Left lung (tissue), 10 donors: Measurements from ENCODE around the gene DLEU7. TPM values are rescaled to one million over a fixed set of nuclear protein-coding genes. Genes with fewer than 3 reads are reported as not detected.

Experiments used
- ATAC-seq: fragments of 200-7000 bp; cut with Tn5 transposase; one replicate; pipeline ENCODE4 v1.9.1; 2020; ENCODE audit warnings: moderate library complexity
- DNase-seq, 4 donors: peaks; one replicate each; pipeline ENCODE4 v3.0.0-alpha.2; 2013 to 2020
- H3K27ac ChIP-seq, 2 donors: fragments of 200-600 bp; sonication (generic) in 1 of 2; one replicate each; pipeline versions ENCODE4 v1.5.0 to v1.8.0; 2020 to 2021
- H3K27me3 ChIP-seq, 2 donors: fragments of 200-600 bp; sonication (generic) in 1 of 2; one replicate each; pipeline versions ENCODE4 v1.5.0 to v1.8.0; 2020 to 2021
- H3K36me3 ChIP-seq, 2 donors: fragments of 200-600 bp; sonication (generic) in 1 of 2; one replicate each; pipeline versions ENCODE4 v1.5.0 to v1.8.0; 2020 to 2021
- H3K4me1 ChIP-seq, 2 donors: fragments of 200-600 bp; one replicate each; pipeline ENCODE4 v1.8.0; 2021
- H3K4me3 ChIP-seq, 2 donors: fragments of 200-600 bp; sonication (generic) in 1 of 2; one replicate each; pipeline versions ENCODE4 v1.5.0 to v1.8.0; 2020 to 2021; ENCODE audit warnings: mild to moderate bottlenecking in 1 of 2
- H3K9me3 ChIP-seq, 2 donors: fragments of 200-600 bp; sonication (generic) in 1 of 2; one replicate each; pipeline versions ENCODE4 v1.5.0 to v1.8.0; 2020 to 2021
- intact Hi-C, 2 donors: fragments of 100-400 bp; cut with DNase I; formaldehyde crosslinking; loops; one replicate each; pipeline versions ENCODE4 v1.11.2 to v1.14.2; 2022
- polyA plus RNA-seq, 6 donors: library from polyadenylated mRNA; unstranded; fragments of 120-200 nt; gene quantifications; one replicate each; pipeline ENCODE4 v1.2.1, GENCODE V29; 2013; ENCODE audit not compliant: insufficient read length in 6 of 6
- total RNA-seq, 2 donors: library from RNA; stranded (reverse); fragmentation: NEBNext Ultra II Directional; extraction: Animal tissue kit (Norgen Biotek cat#: 25700); gene quantifications; one replicate each; pipeline ENCODE4 v1.2.1, GENCODE V29; 2021
- TF ChIP-seq, protein P1 (sequence below), 2 donors: fragments of 200-600 bp; sonication (generic) in 1 of 2; IDR thresholded peaks; one replicate each; pipeline versions ENCODE4 v1.5.0 to v1.8.0; 2021; ENCODE audit warnings: antibody characterized with exemption in 2 of 2
- donor health status: DM: no; HTN: yes; CAD: no.
- donor health status: DM: no; HTN: no; CAD: no.

DLEU7 gene
- total and polyA plus RNA-seq, 8 donors, result 0.23 to 1.9 (median 0.39) TPM

DNA sequence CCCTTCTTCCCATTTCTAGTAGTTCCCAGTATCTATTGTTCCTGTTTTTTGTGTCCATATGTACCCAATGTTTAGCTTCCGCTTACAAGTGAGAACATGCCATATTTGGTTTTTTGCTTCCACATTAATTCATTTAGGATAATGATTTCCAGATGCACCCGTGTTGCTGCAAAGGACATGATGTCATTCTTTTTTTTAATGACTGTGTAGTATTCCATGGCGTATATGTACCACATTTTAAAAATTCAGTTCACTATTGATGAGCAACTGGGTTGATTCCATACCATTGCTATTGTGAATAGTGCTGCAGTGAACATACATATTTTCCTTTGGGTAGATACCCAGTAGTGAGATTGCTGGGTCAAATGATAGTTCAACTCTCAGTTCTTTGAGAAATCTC, 50.5 kb downstream of the DLEU7 start:
- ATAC-seq, result no peak
- DNase-seq, result no peak
- no peak overlapping the region for H3K27ac ChIP-seq
- no peaks in the 10 kb centered on the region for H3K9me3 ChIP-seq
- H3K4me3 ChIP-seq, result no peak overlapping the region
- TF ChIP-seq, protein P1, sequence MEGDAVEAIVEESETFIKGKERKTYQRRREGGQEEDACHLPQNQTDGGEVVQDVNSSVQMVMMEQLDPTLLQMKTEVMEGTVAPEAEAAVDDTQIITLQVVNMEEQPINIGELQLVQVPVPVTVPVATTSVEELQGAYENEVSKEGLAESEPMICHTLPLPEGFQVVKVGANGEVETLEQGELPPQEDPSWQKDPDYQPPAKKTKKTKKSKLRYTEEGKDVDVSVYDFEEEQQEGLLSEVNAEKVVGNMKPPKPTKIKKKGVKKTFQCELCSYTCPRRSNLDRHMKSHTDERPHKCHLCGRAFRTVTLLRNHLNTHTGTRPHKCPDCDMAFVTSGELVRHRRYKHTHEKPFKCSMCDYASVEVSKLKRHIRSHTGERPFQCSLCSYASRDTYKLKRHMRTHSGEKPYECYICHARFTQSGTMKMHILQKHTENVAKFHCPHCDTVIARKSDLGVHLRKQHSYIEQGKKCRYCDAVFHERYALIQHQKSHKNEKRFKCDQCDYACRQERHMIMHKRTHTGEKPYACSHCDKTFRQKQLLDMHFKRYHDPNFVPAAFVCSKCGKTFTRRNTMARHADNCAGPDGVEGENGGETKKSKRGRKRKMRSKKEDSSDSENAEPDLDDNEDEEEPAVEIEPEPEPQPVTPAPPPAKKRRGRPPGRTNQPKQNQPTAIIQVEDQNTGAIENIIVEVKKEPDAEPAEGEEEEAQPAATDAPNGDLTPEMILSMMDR (IDR thresholded peaks at IDR 0.05), result no peak
- intact Hi-C loops, result no loop called here
- no peaks in the 10 kb centered on the region for H3K36me3 ChIP-seq
- H3K27me3 ChIP-seq, result no peaks in the 10 kb centered on the region
- no peaks in the 10 kb centered on the region for H3K4me1 ChIP-seq

DNA sequence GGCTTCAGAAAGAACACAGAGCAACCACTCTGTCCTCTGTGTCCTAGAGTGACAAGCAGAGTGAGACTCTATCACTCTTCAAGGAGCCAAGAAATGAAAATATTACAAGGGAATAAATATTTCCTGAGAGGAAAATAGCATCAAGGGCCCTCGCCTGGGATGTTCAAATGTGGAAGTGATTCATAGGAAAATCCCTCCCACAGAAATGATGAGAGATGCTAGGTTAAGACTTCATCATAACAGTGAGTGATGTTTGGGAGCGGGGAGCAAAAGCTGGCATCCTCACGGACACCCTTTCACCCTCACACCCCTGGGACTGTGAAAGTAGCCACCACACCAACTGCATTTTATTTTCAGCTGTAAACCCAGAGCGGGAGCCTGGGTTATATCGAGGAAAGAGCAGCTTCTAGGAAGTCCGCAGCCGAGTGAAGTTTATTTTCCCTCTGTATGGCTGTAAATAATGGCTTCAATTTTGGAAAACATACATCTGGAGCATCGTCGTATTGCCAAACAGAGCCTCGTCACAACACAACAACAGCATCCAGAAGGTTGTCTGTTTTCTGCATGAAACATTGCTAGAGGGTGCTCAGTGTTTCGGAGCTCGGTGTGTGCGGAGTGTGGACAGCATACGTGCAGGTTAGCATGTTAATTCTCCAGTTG, 54.8 kb downstream of the DLEU7 start:
- Histone ChIP-seq H3K27ac (no peak overlapping the region), H3K4me3 (no peak overlapping the region), H3K36me3 (no peaks in the 10 kb centered on the region), H3K9me3 (no peaks in the 10 kb centered on the region), H3K4me1 (no peaks in the 10 kb centered on the region), H3K27me3 (no peaks in the 10 kb centered on the region)
- TF ChIP-seq, protein P1 (IDR thresholded peaks at IDR 0.05), result no peak
- intact Hi-C loops, result no loop called here
- ATAC-seq (no peak), DNase-seq (no peak)

DNA sequence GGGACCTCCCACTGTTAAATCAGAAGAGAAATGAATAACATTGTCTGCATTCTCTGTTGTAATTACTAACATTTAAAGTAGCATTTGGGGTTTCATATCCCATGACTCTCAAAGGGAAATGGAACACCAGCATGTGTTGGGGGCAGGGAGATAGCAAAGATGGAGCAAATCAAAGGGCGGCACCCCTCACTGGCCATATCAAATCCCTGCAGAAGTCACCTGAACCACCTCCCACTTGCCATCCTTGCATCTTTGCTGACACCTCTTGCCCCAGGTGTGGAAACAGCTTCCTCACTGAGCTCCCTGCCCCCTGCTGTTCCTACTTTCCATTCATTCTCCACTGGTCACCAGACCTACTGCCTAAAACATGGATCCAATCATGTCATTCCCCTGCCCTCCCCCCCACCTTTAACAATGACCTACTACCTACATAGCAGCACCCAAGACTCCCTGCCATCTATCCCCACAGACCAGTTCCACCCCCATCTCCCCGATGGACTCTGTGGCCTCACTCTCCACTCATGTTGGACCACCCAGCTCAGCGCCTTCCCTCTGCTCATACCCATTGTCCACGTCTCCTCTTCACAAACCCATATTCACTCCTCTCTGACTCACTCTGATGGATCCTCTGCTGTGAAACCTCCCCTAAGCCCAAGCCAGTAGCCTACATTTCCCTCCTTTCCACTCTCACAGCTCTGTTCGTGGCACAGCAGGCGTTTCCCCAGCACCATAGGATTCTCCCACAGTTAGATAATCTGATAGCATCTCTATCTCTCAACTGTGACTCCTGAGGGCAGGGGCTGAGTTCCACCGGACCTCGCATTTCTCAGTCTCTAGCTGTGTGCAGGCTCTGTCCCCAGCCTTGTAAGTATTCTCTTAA, 55.9 kb downstream of the DLEU7 start:
- no peaks in the 10 kb centered on the region for H3K27me3 ChIP-seq
- H3K36me3 ChIP-seq, result no peaks in the 10 kb centered on the region
- no peak overlapping the region for H3K4me3 ChIP-seq
- H3K4me1 ChIP-seq, result no peaks in the 10 kb centered on the region
- H3K27ac ChIP-seq, result no peak overlapping the region
- no peak for ATAC-seq
- DNase-seq, result no peak
- TF ChIP-seq, protein P1 (IDR thresholded peaks at IDR 0.05), result no peak
- no peaks in the 10 kb centered on the region for H3K9me3 ChIP-seq
- intact Hi-C loops, result no loop called here

DNA sequence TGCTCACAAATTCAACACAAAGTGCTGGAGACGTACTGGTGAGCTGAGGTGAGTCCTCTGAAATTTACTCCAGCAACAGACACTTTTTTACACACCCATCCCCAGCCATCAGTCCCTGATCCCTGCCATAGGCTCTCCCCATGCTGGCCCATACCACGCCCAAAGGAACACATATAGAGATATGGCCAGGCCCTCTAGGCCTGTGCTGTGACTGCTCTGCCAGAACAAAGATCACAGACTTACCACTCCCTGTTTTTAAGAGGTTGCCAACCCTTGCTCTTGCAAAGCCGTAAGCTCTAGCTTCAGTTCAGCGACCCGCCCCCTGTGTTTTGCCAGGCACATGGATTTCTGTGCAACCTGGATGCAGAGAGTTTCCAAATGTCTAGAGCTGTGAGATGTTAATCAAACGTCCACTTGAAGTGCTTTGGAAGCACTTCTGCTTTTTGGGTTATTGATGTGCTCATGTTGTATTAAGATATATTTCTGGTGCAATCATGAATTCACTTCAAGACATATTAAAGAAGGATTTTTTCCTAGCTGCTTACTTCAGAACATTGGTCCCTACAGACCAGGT, 59.7 kb downstream of the DLEU7 start:
- DNase-seq (no peak), ATAC-seq (no peak)
- Histone ChIP-seq H3K4me3 (no peak overlapping the region), H3K36me3 (no peaks in the 10 kb centered on the region), H3K27me3 (no peaks in the 10 kb centered on the region), H3K9me3 (no peaks in the 10 kb centered on the region), H3K27ac (no peak overlapping the region), H3K4me1 (no peaks in the 10 kb centered on the region)
- intact Hi-C loops, result no loop called here
- TF ChIP-seq, protein P1 (IDR thresholded peaks at IDR 0.05), result no peak

DNA sequence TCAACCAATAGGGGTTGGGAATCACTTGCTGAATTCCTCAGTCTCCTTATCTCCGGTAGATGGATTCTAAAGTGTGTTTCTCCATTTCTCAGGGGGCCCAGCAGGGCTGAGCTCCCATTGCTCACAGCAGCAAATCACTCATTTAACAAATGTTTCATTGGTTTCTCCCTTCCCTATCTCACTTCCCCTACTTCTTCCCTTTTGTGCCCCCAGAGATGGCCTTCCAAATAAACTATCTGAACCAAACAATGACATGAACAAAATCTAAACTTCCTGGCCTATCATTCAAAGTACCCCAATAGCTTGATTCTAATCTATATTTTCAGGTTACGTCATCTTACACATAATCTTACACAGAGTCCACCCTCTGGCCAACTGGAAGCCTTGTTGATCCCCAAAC, 60.4 kb downstream of the DLEU7 start:
- intact Hi-C loops, result no loop called here
- Histone ChIP-seq H3K27me3 (no peaks in the 10 kb centered on the region), H3K4me3 (no peak overlapping the region), H3K36me3 (no peaks in the 10 kb centered on the region), H3K27ac (no peak overlapping the region), H3K9me3 (no peaks in the 10 kb centered on the region), H3K4me1 (no peaks in the 10 kb centered on the region)
- TF ChIP-seq, protein P1 (IDR thresholded peaks at IDR 0.05), result no peak
- no peak for ATAC-seq
- no peak for DNase-seq
